Measurements from ENCODE around the gene IL4I1. TPM values are rescaled to one million over a fixed set of nuclear protein-coding genes. Genes with fewer than 3 reads are reported as not detected.

Gene IL4I1
- total and polyA plus RNA-seq, 2 donors (not counting 1 experiment from before 2014, with no cell fraction given) = 0.48 to 3.1 TPM

DNA sequence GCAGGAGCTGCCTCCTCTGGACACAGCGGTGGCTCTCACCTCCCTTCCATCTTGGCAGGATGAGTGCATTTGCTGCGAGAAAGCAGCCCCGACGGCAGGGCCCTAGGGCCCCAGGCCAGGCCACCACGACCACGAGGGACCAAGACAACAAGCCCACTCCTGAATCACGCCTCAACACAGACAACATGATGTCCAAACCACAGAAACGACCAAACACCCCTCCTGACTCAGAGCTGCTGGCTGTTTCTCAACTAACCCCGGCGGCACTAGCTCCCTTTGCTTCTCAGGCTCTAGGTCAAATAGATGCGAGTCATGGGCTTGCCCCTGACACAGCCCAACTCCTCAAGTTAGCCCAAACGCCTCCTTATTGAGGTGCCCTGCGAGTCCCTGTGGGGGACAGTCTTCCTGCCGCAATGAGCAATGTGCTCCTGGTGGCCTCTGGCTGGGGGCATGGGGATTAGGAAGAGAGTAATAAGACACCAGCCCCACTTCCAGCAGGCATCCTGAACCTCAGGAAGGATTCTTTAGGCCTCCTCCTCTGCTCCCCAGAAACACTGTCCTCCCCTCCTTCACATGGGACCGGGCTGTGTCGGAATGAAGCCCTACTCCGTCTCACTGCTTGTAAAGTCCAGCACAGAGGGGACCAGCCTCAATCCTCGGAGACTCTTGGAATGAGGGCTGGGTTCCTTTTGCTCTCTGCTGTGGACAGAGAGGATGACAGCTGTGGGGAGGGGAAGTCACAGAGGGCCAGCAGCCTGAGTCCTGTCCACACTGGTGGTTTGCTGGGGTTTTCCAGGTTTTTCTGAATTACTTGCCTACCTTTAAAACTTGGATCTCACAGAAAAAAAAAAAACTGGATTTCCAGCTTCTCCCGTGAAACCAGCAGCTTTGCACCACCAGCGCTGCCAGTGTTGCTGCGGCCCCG, 25.4 kb upstream of the IL4I1 start:
- Mint-ChIP-seq H3K4me1 (peaks cover 57% of the 10 kb centered on the region), H3K27me3 (no peaks in the 10 kb centered on the region), H3K9me3 (ENCODE audit: insufficient read depth) (no peaks in the 10 kb centered on the region), H3K4me3 (no peak overlapping the region), H3K27ac (peak overlapping the region; percentile 41)
- Histone ChIP-seq H2AFZ (ENCODE audit: insufficient read depth, low read depth, low read length, poor library complexity, severe bottlenecking) (no peak overlapping the region), H3K79me2 (ENCODE audit: control insufficient read depth, insufficient read depth, low read length) (peaks cover 97% of the 10 kb centered on the region), H3K4me3 (ENCODE audit: control extremely low read depth in 1 of 5, extremely low read depth in 1 of 5, insufficient read depth in 1 of 5, low read depth in 2 of 5, low read length in 4 of 5) (no peak overlapping the region), H3K9ac (ENCODE audit: low read length) (no peak overlapping the region), H3K4me2 (replicated peaks; ENCODE audit: low read depth, low read length, poor library complexity, severe bottlenecking) (no peak overlapping the region), H3K9me3 (ENCODE audit: control extremely low read depth in 1 of 3, control insufficient read depth in 2 of 3, insufficient read depth in 1 of 3, low read length in 2 of 3) (no peaks in the 10 kb centered on the region), H4K20me1 (ENCODE audit: control insufficient read depth, insufficient read depth, low read length, poor library complexity, severe bottlenecking) (peaks cover 88% of the 10 kb centered on the region), H3K27ac (ENCODE audit: low read length in 2 of 2) (no peak overlapping the region), H3K27me3 (replicated peaks in 1 of 4; ENCODE audit: control extremely low read depth in 1 of 4, control insufficient read depth in 3 of 4, insufficient read depth in 4 of 4, low read length in 3 of 4) (no peaks in the 10 kb centered on the region), H3K4me1 (ENCODE audit: control insufficient read depth in 2 of 2, insufficient read depth in 2 of 2, low read length in 2 of 2) (peaks cover 0 to 20% of the 10 kb centered on the region in 2 donors), H3K36me3 (replicated peaks in 1 of 2; ENCODE audit: control extremely low read depth in 1 of 2, control insufficient read depth in 1 of 2, extremely low read depth in 1 of 2, insufficient read depth in 2 of 2, low read length in 1 of 2) (peaks cover 1 to 53% of the 10 kb centered on the region in 2 experiments)
- POLR2A ChIA-PET = interaction anchor here (0.6 kb wide), 2 partner anchors 11 to 440 kb away, joined by 3 read pairs; no protein-coding TSS in a partner anchor
- intact Hi-C loops (cut with micrococcal nuclease) = loop anchor here (10.0 kb wide), 1 partner anchor 883 kb away; no protein-coding TSS in a partner anchor
- ATAC-seq (ENCODE audit: low read depth) (no peak), DNase-seq (no peak)
- CTCF ChIA-PET = interaction anchor here (1.2 kb wide), 1 partner anchor 11 kb away, joined by 4 read pairs; no protein-coding TSS in a partner anchor
- WGBS (ENCODE audit: insufficient coverage) = 83% methylated on average over 16 of the region's 22 CpGs
- TF ChIP-seq EZH2 (IDR thresholded peaks at IDR 0.05; ENCODE audit: borderline replicate concordance, insufficient read depth, low read depth, low read length, poor library complexity, severe bottlenecking) (no peak), CTCF (IDR thresholded peaks at IDR 0.05) (no peak)

Measured in B cell (primary cell).